ENCODE data around the gene NETO1.

- TF ChIP-seq EZH2 (IDR thresholded peaks at IDR 0.05; ENCODE audit: borderline replicate concordance, control insufficient read depth, low read depth, low read length), result no peak
- TF ChIP-seq CTCF (IDR thresholded peaks at IDR 0.05 in 2 of 3, conservative IDR thresholded peaks at IDR 0.05 in 1 of 3; ENCODE audit: control insufficient read depth in 2 of 3, extremely low read depth in 1 of 3, insufficient read depth in 1 of 3, low read depth in 3 of 3, low read length in 3 of 3), result no peak
Observed at GRCh38 chr18:72843743-72844142, 24.0 kb downstream of the NETO1 start.
